ENCODE measurements around the gene PCDHB5.
A peak's percentile ranks its signal among the peaks of the same experiment; 100 is the strongest.
"Not testable (repeated sequence)": the region's sequence is repeated elsewhere in the genome, so short reads cannot be mapped to it uniquely, and the experiment has no call there.

PCDHB5 gene
- total RNA-seq = 0 to 0.27 (median 0) reads per million in 4 donors

GRCh38 chr5:141135030-141135717 is at the start of gene PCDHB5:
TSS of gene PCDHB5 (plus strand) at chr5:141135206. CDS start at chr5:141135435, 229 bp downstream.
- DNase-seq = no peak

GRCh38 chr5:141094481-141095262 is 40.3 kb upstream of the PCDHB5 start, which contains the start of gene PCDHB2:
TSS of gene PCDHB2 (plus strand) at chr5:141094615. CDS start at chr5:141094791, 176 bp downstream.
- no peak for DNase-seq

- DNase-seq = no peak
These were observed 39.8 kb upstream of the PCDHB5 start for GRCh38 chr5:141095263-141095641.

- DNase-seq = not testable (repeated sequence)
These were observed 38.8 kb upstream of the PCDHB5 start for GRCh38 chr5:141096181-141096580.

- DNase-seq = not testable (repeated sequence)
These were observed 38.4 kb upstream of the PCDHB5 start for GRCh38 chr5:141096586-141096985.

- peak in 1 of 5 donors; percentile 15 for DNase-seq
These were observed 34.7 kb upstream of the PCDHB5 start, which contains the start of gene PCDHB3 for GRCh38 chr5:141100243-141100805. TSS of gene PCDHB3 (plus strand) at chr5:141100473. CDS start at chr5:141100650, 177 bp downstream.

GRCh38 chr5:141101059-141101458 is 33.9 kb upstream of the PCDHB5 start:
- DNase-seq = no peak

GRCh38 chr5:141102070-141102469 is 32.9 kb upstream of the PCDHB5 start:
- DNase-seq = not testable (repeated sequence)

- not testable (repeated sequence) for DNase-seq
These were observed 32.5 kb upstream of the PCDHB5 start for GRCh38 chr5:141102471-141102870.

- no peak for DNase-seq
These were observed 29.7 kb upstream of the PCDHB5 start for GRCh38 chr5:141105350-141105749.

GRCh38 chr5:141119250-141119649 is 15.8 kb upstream of the PCDHB5 start:
- DNase-seq = no peak

GRCh38 chr5:141121563-141121962 is 13.4 kb upstream of the PCDHB5 start, which contains the start of gene PCDHB4:
TSS of gene PCDHB4 (plus strand) at chr5:141121818. CDS start at chr5:141121999, 181 bp downstream.
- no peak for DNase-seq

- no peak for DNase-seq
These were observed 13.0 kb upstream of the PCDHB5 start for GRCh38 chr5:141121985-141122384.

GRCh38 chr5:141123396-141124135 is 11.4 kb upstream of the PCDHB5 start:
- not testable (repeated sequence) for DNase-seq

GRCh38 chr5:141127305-141127704 is 7.7 kb upstream of the PCDHB5 start:
- DNase-seq = no peak

- DNase-seq = no peak
These were observed 786 bp downstream of the PCDHB5 start for GRCh38 chr5:141135718-141136266.

GRCh38 chr5:141137346-141137745 is 2.3 kb downstream of the PCDHB5 start:
- DNase-seq = not testable (repeated sequence)

- DNase-seq = no peak
These were observed 14.8 kb downstream of the PCDHB5 start, which contains the start of gene PCDHB6 for GRCh38 chr5:141149812-141150211. TSS of gene PCDHB6 (plus strand) at chr5:141150057. CDS start at chr5:141150258, 201 bp downstream.

GRCh38 chr5:141150224-141150992 is 15.4 kb downstream of the PCDHB5 start:
- DNase-seq = no peak

GRCh38 chr5:141150993-141151325 is 16.0 kb downstream of the PCDHB5 start:
- no peak for DNase-seq

GRCh38 chr5:141151632-141152031 is 16.6 kb downstream of the PCDHB5 start:
- DNase-seq = not testable (repeated sequence)
